B cell (primary cell): ENCODE measurements around the gene SYNGAP1. TPM values are rescaled to one million over a fixed set of nuclear protein-coding genes. Genes with fewer than 3 reads are reported as not detected.

Source experiments
- ATAC-seq: fragments of 200-7000 bp; cut with Tn5 transposase; one replicate; pipeline ENCODE4 v1.10.0; 2021; ENCODE audit warnings: low read depth, mild to moderate bottlenecking, moderate number of reproducible peaks, moderate library complexity
- CTCF ChIA-PET: fragments of 350-600 bp; sonication (Branson Sonifier 250); formaldehyde crosslinking; loops from one replicate; lab custom pipeline; 2021; ENCODE audit warnings: antibody characterized with exemption, inconsistent platforms; lab: Charles Lee
- POLR2A ChIA-PET: fragments of 350-600 bp; sonication (Branson Sonifier 250); formaldehyde crosslinking; loops from one replicate; lab custom pipeline; 2021; ENCODE audit warnings: antibody characterized with exemption; lab: Charles Lee
- DNase-seq: peaks from one replicate; pipeline ENCODE4 v3.0.0; 2013
- H2AFZ ChIP-seq: 2 replicates; pipeline ENCODE4 v1.6.1; 2012; ENCODE audit warnings: mild to moderate bottlenecking, low read depth, low read length; ENCODE audit not compliant: insufficient read depth, poor library complexity, severe bottlenecking
- H3K27ac ChIP-seq, 2 donors: 1 replicate in 1 of 2; 2 replicates in 1 of 2; pipeline ENCODE4 v1.5.1; 2012 to 2013; ENCODE audit warnings: low read length in 2 of 2, mild to moderate bottlenecking in 2 of 2, moderate library complexity in 1 of 2
- H3K27me3 ChIP-seq, 4 experiments: fragments of 200-600 bp in 1 of 4; sonication (generic) in 1 of 4; replicated peaks in 1 of 4; 1 replicate in 2 of 4; 2 replicates in 2 of 4; pipeline versions ENCODE4 v1.6.1 to v1.7.0; 2013 to 2016; ENCODE audit warnings: low read length in 3 of 4, mild to moderate bottlenecking in 2 of 4, mixed read lengths in 1 of 4, moderate library complexity in 1 of 4; ENCODE audit not compliant: insufficient read depth in 4 of 4, control insufficient read depth in 3 of 4; ENCODE audit errors: control extremely low read depth in 1 of 4
- H3K36me3 ChIP-seq, 2 experiments: replicated peaks in 1 of 2; 1 replicate in 1 of 2; 2 replicates in 1 of 2; pipeline versions ENCODE4 v1.6.1 to v1.7.1; 2013; ENCODE audit warnings: low read length in 1 of 2; ENCODE audit not compliant: insufficient read depth in 2 of 2, control insufficient read depth in 1 of 2; ENCODE audit errors: control extremely low read depth in 1 of 2, extremely low read depth in 1 of 2
- H3K4me1 ChIP-seq, 2 donors: fragments of 200-600 bp in 1 of 2; sonication (generic) in 1 of 2; 1 replicate in 1 of 2; 2 replicates in 1 of 2; pipeline versions ENCODE4 v1.5.1 to v1.6.1; 2013 to 2017; ENCODE audit warnings: low read length in 2 of 2; ENCODE audit not compliant: control insufficient read depth in 2 of 2, insufficient read depth in 2 of 2
- H3K4me2 ChIP-seq: replicated peaks from 2 replicates; pipeline ENCODE3; 2012; ENCODE audit warnings: mild to moderate bottlenecking, low read depth, low read length; ENCODE audit not compliant: poor library complexity, severe bottlenecking
- H3K4me3 ChIP-seq, 5 experiments: fragments of 200-600 bp in 1 of 5; sonication (generic) in 1 of 5; 1 replicate in 3 of 5; 2 replicates in 2 of 5; pipeline versions ENCODE4 v1.5.1 to v1.7.0; 2011 to 2016; ENCODE audit warnings: low read length in 4 of 5, mild to moderate bottlenecking in 4 of 5, low read depth in 2 of 5, control low read depth in 1 of 5, moderate library complexity in 1 of 5; ENCODE audit not compliant: insufficient read depth in 1 of 5; ENCODE audit errors: control extremely low read depth in 1 of 5, extremely low read depth in 1 of 5
- H3K79me2 ChIP-seq: fragments of 200-600 bp; sonication (generic); one replicate; pipeline ENCODE4 v1.6.0; 2016; ENCODE audit warnings: low read length; ENCODE audit not compliant: control insufficient read depth, insufficient read depth
- H3K9ac ChIP-seq: fragments of 200-600 bp; sonication (generic); 2 replicates; pipeline ENCODE4 v1.6.1; 2017; ENCODE audit warnings: mild to moderate bottlenecking, low read length, moderate library complexity
- H3K9me3 ChIP-seq, 3 donors: one replicate each; pipeline versions ENCODE4 v1.6.1 to v1.7.1; 2013; ENCODE audit warnings: low read length in 2 of 3; ENCODE audit not compliant: control insufficient read depth in 2 of 3, insufficient read depth in 1 of 3; ENCODE audit errors: control extremely low read depth in 1 of 3
- H4K20me1 ChIP-seq: 2 replicates; pipeline ENCODE4 v1.6.0; 2012; ENCODE audit warnings: mild to moderate bottlenecking, low read length; ENCODE audit not compliant: insufficient read depth, control insufficient read depth, poor library complexity, severe bottlenecking
- H3K27ac Mint-ChIP-seq: one replicate; pipeline ENCODE4 v1.8.0; 2021; ENCODE audit warnings: mixed read lengths
- H3K27me3 Mint-ChIP-seq: one replicate; pipeline ENCODE4 v1.8.0; 2021; ENCODE audit warnings: mixed read lengths
- H3K4me1 Mint-ChIP-seq: one replicate; pipeline ENCODE4 v1.8.0; 2021; ENCODE audit warnings: mixed read lengths
- H3K4me3 Mint-ChIP-seq: one replicate; pipeline ENCODE4 v1.8.0; 2021; ENCODE audit warnings: mixed read lengths
- H3K9me3 Mint-ChIP-seq: one replicate; pipeline ENCODE4 v1.8.0; 2022; ENCODE audit warnings: mixed read lengths; ENCODE audit not compliant: insufficient read depth
- CTCF ChIP-seq: fragments of 200-600 bp; IDR thresholded peaks from one replicate; pipeline ENCODE4 v1.8.0; 2022; ENCODE audit warnings: antibody characterized with exemption, mild to moderate bottlenecking
- EZH2 ChIP-seq: IDR thresholded peaks from 2 replicates; pipeline ENCODE4 v1.6.1; 2012; ENCODE audit warnings: borderline replicate concordance, low read depth, mild to moderate bottlenecking, moderate library complexity, low read length; ENCODE audit not compliant: insufficient read depth, poor library complexity, severe bottlenecking
- WGBS: methylation state at CpG from one replicate; pipeline ENCODE4 v1.1.5; 2013; ENCODE audit warnings: missing lambda C conversion rate; ENCODE audit not compliant: insufficient coverage; 5-methylcytosine and 5-hydroxymethylcytosine counted together
- intact Hi-C: fragments of 100-400 bp; cut with micrococcal nuclease; formaldehyde crosslinking; loops from one replicate; pipeline ENCODE4 v1.10.0; 2022
- polyA plus RNA-seq: library from polyadenylated mRNA; depleted of rRNA; stranded (reverse); fragments of >200 nt; gene quantifications from 2 replicates; pipeline ENCODE4 v1.2.3, GENCODE V29; 2012
- total RNA-seq, 2 donors: library from RNA; stranded (reverse); fragments of 120-200 nt in 1 of 2; gene quantifications; 1 replicate in 1 of 2; 2 replicates in 1 of 2; pipeline versions ENCODE4 v1.2.3 to v1.2.4, GENCODE V29; 2013 to 2022

Gene SYNGAP1
- total and polyA plus RNA-seq, 2 donors (not counting 1 experiment from before 2014, with no cell fraction given): 18.6 to 43.0 TPM

- ChIA-PET POLR2A (interaction anchor here (0.6 kb wide), 2 partner anchors 57 to 88 kb away, joined by 4 to 5 read pairs; partner anchors contain the start of gene ZBTB22), CTCF (no interaction called here)
- 89% methylated on average over 15 of the region's 15 CpGs for WGBS
- ATAC-seq (no peak), DNase-seq (peak; percentile 17)
- no peak overlapping the region for H2AFZ ChIP-seq
- Mint-ChIP-seq H3K27ac (peak overlapping the region; percentile 41), H3K4me1 (peaks cover 13% of the 10 kb centered on the region), H3K9me3 (no peaks in the 10 kb centered on the region), H3K27me3 (no peaks in the 10 kb centered on the region), H3K4me3 (no peak overlapping the region)
- no peaks in the 10 kb centered on the region for H4K20me1 ChIP-seq
- H3K27ac ChIP-seq: no peak overlapping the region
- no peaks in the 10 kb centered on the region for H3K27me3 ChIP-seq
- no peak for TF ChIP-seq CTCF
- TF ChIP-seq EZH2: no peak
- H3K79me2 ChIP-seq: peaks cover 3% of the 10 kb centered on the region
- intact Hi-C loops: no loop called here
- H3K9me3 ChIP-seq: no peaks in the 10 kb centered on the region
- no peak overlapping the region for H3K4me3 ChIP-seq
- H3K4me1 ChIP-seq: peaks cover 6 to 13% of the 10 kb centered on the region in 2 donors
- no peak overlapping the region for H3K4me2 ChIP-seq
- no peak overlapping the region for H3K9ac ChIP-seq
- no peaks in the 10 kb centered on the region for H3K36me3 ChIP-seq
Measured at GRCh38 chr6:33405386-33405940, 14.4 kb upstream of the SYNGAP1 start.

GRCh38 chr6:33406126-33406525, 13.7 kb upstream of the SYNGAP1 start:
- Histone ChIP-seq H3K36me3 (no peaks in the 10 kb centered on the region), H3K4me3 (no peak overlapping the region), H4K20me1 (no peaks in the 10 kb centered on the region), H3K27ac (no peak overlapping the region), H2AFZ (no peak overlapping the region), H3K4me2 (no peak overlapping the region), H3K9ac (no peak overlapping the region), H3K9me3 (no peaks in the 10 kb centered on the region), H3K4me1 (peaks cover 6 to 13% of the 10 kb centered on the region in 2 donors), H3K79me2 (peaks cover 5% of the 10 kb centered on the region), H3K27me3 (no peaks in the 10 kb centered on the region)
- DNase-seq (no peak), ATAC-seq (no peak)
- POLR2A ChIA-PET: interaction anchor here (0.6 kb wide), 1 partner anchor 57 kb away, joined by 5 read pairs; no protein-coding TSS in a partner anchor
- Mint-ChIP-seq H3K9me3 (no peaks in the 10 kb centered on the region), H3K27ac (no peak overlapping the region), H3K4me1 (peaks cover 13% of the 10 kb centered on the region), H3K4me3 (no peak overlapping the region), H3K27me3 (no peaks in the 10 kb centered on the region)
- 97% methylated on average over 16 of the region's 17 CpGs for WGBS
- CTCF ChIA-PET: no interaction called here
- intact Hi-C loops: no loop called here
- TF ChIP-seq EZH2 (no peak), CTCF (no peak)
